Effector memory CD8-positive, alpha-beta T cell (primary cell): ENCODE results near the gene INPP5J.

Experiments
- ATAC-seq: fragments of 150-1000 bp; cut with Tn5 transposase; replicated peaks from 2 replicates; pipeline ENCODE4 v1.10.0; 2021; ENCODE audit warnings: mild to moderate bottlenecking, moderate library complexity
- DNase-seq, 3 experiments: peaks; one replicate each; pipeline ENCODE4 v3.0.0; 2021
- H3K27ac Mint-ChIP-seq, 2 donors: one replicate each; pipeline ENCODE4 v1.8.0; 2022; ENCODE audit warnings: mild to moderate bottlenecking in 2 of 2, mixed read lengths in 2 of 2, moderate library complexity in 2 of 2
- H3K27me3 Mint-ChIP-seq, 2 donors: one replicate each; pipeline ENCODE4 v1.8.0; 2022; ENCODE audit warnings: mixed read lengths in 2 of 2
- H3K36me3 Mint-ChIP-seq: one replicate; pipeline ENCODE4 v1.8.0; 2022; ENCODE audit warnings: mild to moderate bottlenecking, moderate library complexity, mixed read lengths; ENCODE audit not compliant: insufficient read depth
- H3K4me1 Mint-ChIP-seq, 2 donors: one replicate each; pipeline ENCODE4 v1.8.0; 2022; ENCODE audit warnings: low read depth in 2 of 2, mixed read lengths in 2 of 2
- H3K4me3 Mint-ChIP-seq, 2 donors: one replicate each; pipeline ENCODE4 v1.8.0; 2022; ENCODE audit warnings: mild to moderate bottlenecking in 2 of 2, mixed read lengths in 2 of 2, moderate library complexity in 2 of 2
- H3K9me3 Mint-ChIP-seq, 2 donors: one replicate each; pipeline ENCODE4 v1.8.0; 2022; ENCODE audit warnings: mixed read lengths in 2 of 2

INPP5J gene

DNA sequence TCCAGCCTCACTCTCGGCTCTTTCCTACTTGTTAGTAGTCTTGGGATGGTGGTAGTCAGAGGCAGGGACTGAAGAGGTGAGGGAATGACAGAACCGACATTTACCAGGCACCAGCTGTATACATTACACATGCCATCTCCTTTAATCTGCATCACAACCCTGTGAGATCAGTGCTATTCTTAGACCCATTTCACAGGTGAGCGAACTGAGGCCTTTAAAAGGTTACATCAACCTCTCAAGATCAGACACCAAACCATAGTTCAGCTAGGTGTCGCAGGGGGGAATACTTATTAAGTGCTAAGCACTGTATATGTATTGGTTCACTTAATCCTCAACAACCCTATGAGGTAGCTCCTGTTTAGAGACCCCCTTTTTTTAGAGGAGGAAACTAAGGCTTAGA, 11.9 kb downstream of the INPP5J start:
- no peaks in the 10 kb centered on the region for H3K9me3 Mint-ChIP-seq
- H3K27ac Mint-ChIP-seq: no peak overlapping the region
- H3K36me3 Mint-ChIP-seq: no peaks in the 10 kb centered on the region
- H3K4me3 Mint-ChIP-seq: no peak overlapping the region
- ATAC-seq (no peak), DNase-seq (no peak)
- H3K4me1 Mint-ChIP-seq: no peaks in the 10 kb centered on the region
- H3K27me3 Mint-ChIP-seq: peaks cover 4 to 13% of the 10 kb centered on the region in 2 donors

- H3K9me3 Mint-ChIP-seq: no peaks in the 10 kb centered on the region
- H3K27me3 Mint-ChIP-seq: peaks cover 10 to 22% of the 10 kb centered on the region in 2 donors
- ATAC-seq (no peak), DNase-seq (no peak)
- no peak overlapping the region for H3K27ac Mint-ChIP-seq
- no peaks in the 10 kb centered on the region for H3K36me3 Mint-ChIP-seq
- no peaks in the 10 kb centered on the region for H3K4me1 Mint-ChIP-seq
- no peak overlapping the region for H3K4me3 Mint-ChIP-seq
These were observed 12.9 kb downstream of the INPP5J start for GRCh38 chr22:31135706-31136105.

GRCh38 chr22:31136155-31136554, 13.4 kb downstream of the INPP5J start:
- DNase-seq: no peak
- Mint-ChIP-seq H3K27me3 (peaks cover 10 to 22% of the 10 kb centered on the region in 2 donors), H3K36me3 (no peaks in the 10 kb centered on the region), H3K4me3 (no peak overlapping the region), H3K27ac (no peak overlapping the region), H3K9me3 (no peaks in the 10 kb centered on the region), H3K4me1 (no peaks in the 10 kb centered on the region)
- ATAC-seq: no peak

- H3K4me1 Mint-ChIP-seq: no peaks in the 10 kb centered on the region
These were observed 13.9 kb downstream of the INPP5J start for GRCh38 chr22:31136711-31137110.

DNA sequence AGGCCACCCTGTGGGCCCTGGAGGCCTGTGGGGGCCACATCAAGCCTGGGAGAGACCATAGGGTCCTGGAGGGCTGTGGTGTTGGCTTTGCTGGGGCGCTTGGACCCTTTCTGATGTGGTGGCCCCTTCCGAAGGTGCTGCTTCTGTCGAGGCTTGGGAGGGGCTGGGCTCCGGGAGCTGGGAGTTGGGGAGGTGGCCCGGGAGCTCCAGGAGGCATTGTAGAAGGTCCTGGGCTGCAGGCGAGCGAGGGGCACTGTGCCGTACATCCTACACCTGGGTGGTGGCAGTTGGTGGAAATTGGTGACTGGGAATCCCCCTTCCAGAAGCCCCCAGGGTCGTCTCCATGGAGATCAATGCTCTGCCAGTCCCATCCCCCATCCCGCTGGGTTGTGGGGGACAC, 15.0 kb downstream of the INPP5J start:
- no peaks in the 10 kb centered on the region for H3K9me3 Mint-ChIP-seq
- DNase-seq (no peak), ATAC-seq (no peak)
- no peaks in the 10 kb centered on the region for H3K36me3 Mint-ChIP-seq
- H3K4me3 Mint-ChIP-seq: no peak overlapping the region
- no peak overlapping the region for H3K27ac Mint-ChIP-seq
- H3K27me3 Mint-ChIP-seq: peaks cover 10 to 26% of the 10 kb centered on the region in 2 donors
- no peaks in the 10 kb centered on the region for H3K4me1 Mint-ChIP-seq

More at GRCh38 chr22:31136711-31137110, 13.9 kb downstream of the INPP5J start:
- ATAC-seq: no peak
- H3K27me3 Mint-ChIP-seq: peaks cover 10 to 22% of the 10 kb centered on the region in 2 donors
- H3K27ac Mint-ChIP-seq: no peak overlapping the region
- no peak overlapping the region for H3K4me3 Mint-ChIP-seq
- no peaks in the 10 kb centered on the region for H3K36me3 Mint-ChIP-seq
- no peaks in the 10 kb centered on the region for H3K9me3 Mint-ChIP-seq
- no peak for DNase-seq

DNA sequence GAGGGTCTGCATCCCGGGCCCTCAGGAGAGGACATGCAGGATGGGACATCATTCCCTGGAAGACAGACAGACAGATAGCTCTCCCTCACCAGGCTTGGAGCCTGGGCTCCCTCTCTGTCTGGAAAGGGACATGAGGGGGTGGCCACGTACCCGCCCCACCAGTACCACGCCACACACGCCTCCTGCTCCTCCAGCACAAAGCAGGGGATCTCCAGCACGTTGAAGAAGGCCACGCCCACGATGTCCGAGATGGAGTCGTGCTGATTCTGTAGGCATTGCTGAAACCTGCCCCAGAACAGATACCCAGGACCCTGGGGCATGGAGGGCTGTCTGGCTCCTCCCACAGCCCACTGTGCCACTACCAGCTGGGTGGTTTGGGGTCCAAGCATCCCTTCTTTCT, 15.4 kb downstream of the INPP5J start:
- Mint-ChIP-seq H3K27ac (no peak overlapping the region), H3K36me3 (no peaks in the 10 kb centered on the region), H3K9me3 (no peaks in the 10 kb centered on the region), H3K4me3 (no peak overlapping the region), H3K27me3 (peaks cover 10 to 30% of the 10 kb centered on the region in 2 donors), H3K4me1 (no peaks in the 10 kb centered on the region)
- no peak for ATAC-seq
- no peak for DNase-seq

DNA sequence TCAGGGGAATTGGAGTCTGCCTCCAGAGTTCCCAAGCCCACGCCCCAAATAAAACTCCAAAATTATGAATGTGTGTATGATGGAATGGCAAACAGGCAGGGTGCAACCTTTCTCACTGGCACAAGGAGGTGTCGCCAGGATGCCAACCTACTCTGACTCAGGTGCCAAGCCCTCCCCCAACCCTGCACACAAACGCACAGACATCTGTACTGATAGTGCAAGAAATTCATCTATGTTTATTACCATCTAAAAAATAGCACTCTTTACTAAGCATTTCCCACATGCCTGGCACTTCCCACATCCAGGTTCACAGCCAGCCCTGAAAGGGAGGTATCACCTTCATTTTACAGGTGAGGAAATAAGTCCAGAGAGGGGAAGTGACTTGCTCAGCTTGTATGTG, 16.3 kb downstream of the INPP5J start:
- ATAC-seq: no peak
- no peak overlapping the region for H3K27ac Mint-ChIP-seq
- no peak for DNase-seq

DNA sequence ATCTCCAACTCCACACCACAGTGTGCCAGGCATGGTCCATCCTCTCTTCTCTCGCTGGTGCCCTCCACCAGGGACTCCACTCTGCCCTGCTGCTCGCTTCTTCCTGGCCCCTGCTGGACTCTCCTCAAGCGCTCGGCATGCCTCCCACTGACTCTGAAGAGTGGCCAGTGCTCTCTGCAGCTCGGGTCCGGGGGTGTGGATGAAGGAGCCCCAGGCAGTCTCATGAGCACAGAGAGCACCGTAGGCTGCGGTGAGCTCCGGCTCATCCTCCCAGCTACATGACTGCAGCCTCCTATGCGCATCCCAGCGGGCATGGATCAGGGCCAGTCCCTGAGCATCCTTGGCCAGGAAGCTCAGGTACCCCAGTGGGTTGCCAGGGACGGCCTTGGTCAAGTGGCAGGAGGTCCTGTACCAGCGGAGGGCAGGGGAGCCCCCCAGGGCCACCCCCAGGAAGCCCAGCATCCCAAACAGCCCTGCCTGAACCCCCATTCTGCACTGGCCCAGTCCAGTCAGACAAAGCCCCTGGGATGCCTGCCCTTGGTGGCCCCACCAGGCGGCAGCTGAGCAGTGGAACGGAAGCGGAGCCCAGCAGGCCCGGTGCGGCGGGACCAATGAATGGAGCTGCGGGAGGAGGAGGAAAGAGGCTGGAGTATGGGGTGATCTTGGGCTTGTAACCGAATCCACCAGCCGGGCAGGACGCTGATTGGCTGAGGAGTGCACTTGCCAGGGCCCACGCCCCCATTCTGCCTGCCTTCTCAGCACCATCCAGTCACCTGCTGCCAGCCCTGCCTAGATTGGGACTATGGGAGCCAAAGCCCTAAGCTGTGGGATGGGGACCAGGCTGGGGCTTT, 17.3 kb downstream of the INPP5J start, which contains the start of gene PLA2G3:
TSS of gene PLA2G3 (minus strand) at position 643 of the 851 bp plus-strand sequence. CDS start at position 489, 154 bp downstream.
- Mint-ChIP-seq H3K36me3 (no peaks in the 10 kb centered on the region), H3K9me3 (no peaks in the 10 kb centered on the region), H3K4me1 (no peaks in the 10 kb centered on the region), H3K4me3 (no peak within 1 kb of the TSS), H3K27me3 (peaks cover 10 to 30% of the 10 kb centered on the region in 2 donors), H3K27ac (peak within 1 kb of the TSS; percentile 8 to 54)
- no peak for ATAC-seq
- no peak for DNase-seq

More for the DNA sequence above, 16.3 kb downstream of the INPP5J start:
- Mint-ChIP-seq H3K9me3 (no peaks in the 10 kb centered on the region), H3K27me3 (peaks cover 10 to 30% of the 10 kb centered on the region in 2 donors), H3K4me1 (no peaks in the 10 kb centered on the region), H3K36me3 (no peaks in the 10 kb centered on the region), H3K4me3 (no peak overlapping the region)

GRCh38 chr22:31140746-31141145, 18.0 kb downstream of the INPP5J start:
- Mint-ChIP-seq H3K4me1 (no peaks in the 10 kb centered on the region), H3K4me3 (no peak overlapping the region), H3K27me3 (peaks cover 10 to 30% of the 10 kb centered on the region in 2 donors), H3K27ac (no peak overlapping the region), H3K9me3 (no peaks in the 10 kb centered on the region), H3K36me3 (no peaks in the 10 kb centered on the region)
- DNase-seq (no peak), ATAC-seq (no peak)

DNA sequence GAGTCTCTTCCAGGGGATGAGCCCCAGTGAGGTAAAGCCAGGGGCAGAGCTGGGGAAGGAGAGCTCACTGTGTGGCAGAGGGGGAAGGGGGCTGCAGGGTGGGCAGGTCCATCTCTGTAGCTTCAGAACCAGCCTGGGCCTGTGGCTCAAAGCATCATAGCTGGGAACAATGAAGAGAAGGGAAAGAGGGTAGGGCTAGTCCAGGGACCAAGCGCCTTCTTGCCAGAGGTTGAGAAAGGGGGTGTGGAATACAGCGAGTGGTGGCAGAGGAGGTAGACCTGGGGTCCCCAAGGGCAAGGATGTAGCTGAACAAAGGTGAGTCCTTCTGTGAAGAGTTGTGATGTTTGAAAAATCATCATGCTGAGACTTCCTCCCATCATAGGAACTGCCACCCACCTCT, 18.8 kb downstream of the INPP5J start:
- Mint-ChIP-seq H3K27ac (peak overlapping the region; percentile 8 to 54), H3K36me3 (no peaks in the 10 kb centered on the region), H3K27me3 (peaks cover 10 to 30% of the 10 kb centered on the region in 2 donors), H3K4me3 (no peak overlapping the region), H3K4me1 (no peaks in the 10 kb centered on the region), H3K9me3 (no peaks in the 10 kb centered on the region)
- no peak for DNase-seq
- no peak for ATAC-seq

DNA sequence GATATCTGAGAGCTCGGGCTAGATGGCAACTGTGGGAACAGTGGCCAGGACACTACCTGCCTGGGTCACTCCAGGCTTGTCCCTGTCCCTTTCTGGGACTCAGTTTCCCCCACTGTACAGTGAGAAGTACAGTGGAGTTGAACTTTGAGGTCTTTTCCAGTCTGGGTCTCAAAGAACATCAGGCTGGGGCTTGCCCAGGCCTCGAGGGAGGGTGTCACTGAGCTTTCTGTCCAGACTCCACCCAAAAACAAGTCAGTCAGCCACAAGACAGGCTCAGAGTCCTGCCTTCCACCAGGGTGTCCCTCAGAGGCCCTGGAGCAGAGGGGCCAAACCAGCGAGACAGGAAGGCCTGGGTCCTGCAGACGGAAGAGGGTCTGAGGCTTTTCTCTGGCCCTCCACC, 19.5 kb downstream of the INPP5J start:
- Mint-ChIP-seq H3K4me3 (no peak overlapping the region), H3K4me1 (no peaks in the 10 kb centered on the region), H3K27me3 (peaks cover 10 to 33% of the 10 kb centered on the region in 2 donors), H3K9me3 (no peaks in the 10 kb centered on the region), H3K27ac (peak overlapping the region in 1 of 2 donors; percentile 35), H3K36me3 (no peaks in the 10 kb centered on the region)
- ATAC-seq (no peak), DNase-seq (no peak)

- Mint-ChIP-seq H3K27ac (peak overlapping the region in 1 of 2 donors; percentile 35), H3K4me1 (no peaks in the 10 kb centered on the region), H3K27me3 (peaks cover 10 to 39% of the 10 kb centered on the region in 2 donors), H3K4me3 (no peak overlapping the region), H3K9me3 (peaks cover 0 to 2% of the 10 kb centered on the region in 2 donors), H3K36me3 (no peaks in the 10 kb centered on the region)
- no peak for ATAC-seq
- no peak for DNase-seq
These were observed 20.3 kb downstream of the INPP5J start for GRCh38 chr22:31143038-31143437.

DNA sequence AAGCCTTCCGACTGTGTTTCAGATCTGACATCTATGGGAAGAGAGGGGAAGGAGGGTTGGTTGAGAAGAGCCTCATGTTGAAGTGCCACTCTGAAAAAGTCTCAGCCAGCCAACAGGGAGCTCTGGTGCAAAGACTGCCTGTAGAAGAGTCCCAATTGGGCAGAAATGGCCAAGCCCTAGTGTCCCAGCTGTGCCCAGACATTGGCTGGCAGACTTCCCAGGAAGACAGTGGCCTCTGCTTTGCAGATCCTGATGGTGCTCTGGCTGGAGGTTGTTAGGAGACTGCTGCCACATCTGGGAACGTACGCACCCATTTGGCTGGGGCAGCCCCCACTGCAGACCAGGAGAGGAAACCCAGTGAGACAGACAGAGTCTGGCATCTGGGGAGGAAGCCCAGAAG, 20.8 kb downstream of the INPP5J start:
- H3K4me1 Mint-ChIP-seq: no peaks in the 10 kb centered on the region
- ATAC-seq: no peak
- no peak for DNase-seq
- no peaks in the 10 kb centered on the region for H3K36me3 Mint-ChIP-seq
- no peak overlapping the region for H3K27ac Mint-ChIP-seq
- no peak overlapping the region for H3K4me3 Mint-ChIP-seq
- peaks cover 10 to 37% of the 10 kb centered on the region in 2 donors for H3K27me3 Mint-ChIP-seq
- peaks cover 0 to 2% of the 10 kb centered on the region in 2 donors for H3K9me3 Mint-ChIP-seq

GRCh38 chr22:31144223-31144622, 21.5 kb downstream of the INPP5J start:
- DNase-seq (no peak), ATAC-seq (no peak)
- Mint-ChIP-seq H3K27ac (no peak overlapping the region), H3K36me3 (no peaks in the 10 kb centered on the region), H3K9me3 (peaks cover 0 to 2% of the 10 kb centered on the region in 2 donors), H3K27me3 (peaks cover 10 to 30% of the 10 kb centered on the region in 2 donors), H3K4me1 (no peaks in the 10 kb centered on the region), H3K4me3 (no peak overlapping the region)
